Thymus (tissue), 11 donors: Measurements from ENCODE around the gene RASD1. TPM values are rescaled to one million over a fixed set of nuclear protein-coding genes. Genes with fewer than 3 reads are reported as not detected.

Experiments
- DNase-seq, 9 donors: peaks; one replicate each; pipeline ENCODE4 v3.0.0-alpha.2; 2013; ENCODE audit warnings: low spot score in 9 of 9, low read depth in 6 of 9, missing footprints in 1 of 9
- H3K27ac ChIP-seq, 2 donors: one replicate each; pipeline ENCODE4 v1.5.1; 2013; ENCODE audit warnings: control low read depth in 1 of 2, low read depth in 1 of 2, low read length in 1 of 2, mild to moderate bottlenecking in 1 of 2, moderate library complexity in 1 of 2
- H3K27me3 ChIP-seq, 2 donors: one replicate each; pipeline ENCODE4 v1.5.1; 2013; ENCODE audit warnings: low read length in 1 of 2; ENCODE audit not compliant: control insufficient read depth in 2 of 2, insufficient read depth in 1 of 2
- H3K36me3 ChIP-seq, 2 donors: one replicate each; pipeline ENCODE4 v1.5.1; 2013; ENCODE audit warnings: low read length in 1 of 2, mild to moderate bottlenecking in 1 of 2, moderate library complexity in 1 of 2; ENCODE audit not compliant: control insufficient read depth in 2 of 2, insufficient read depth in 2 of 2
- H3K4me1 ChIP-seq, 2 donors: one replicate each; pipeline ENCODE4 v1.5.1; 2013; ENCODE audit warnings: low read length in 2 of 2; ENCODE audit not compliant: control insufficient read depth in 2 of 2, insufficient read depth in 2 of 2
- H3K4me3 ChIP-seq, 2 donors: one replicate each; pipeline ENCODE4 v1.5.1; 2013; ENCODE audit warnings: low read length in 2 of 2, control low read depth in 1 of 2, mild to moderate bottlenecking in 1 of 2
- H3K9me3 ChIP-seq, 2 donors: one replicate each; pipeline ENCODE4 v1.5.1; 2013; ENCODE audit warnings: low read length in 1 of 2, mild to moderate bottlenecking in 1 of 2; ENCODE audit not compliant: control insufficient read depth in 2 of 2, insufficient read depth in 1 of 2
- WGBS: extraction: QIAGEN DNeasy Blood & Tissue Kit; methylation state at CpG from one replicate; pipeline ENCODE4 v1.1.7; 2013; 5-methylcytosine and 5-hydroxymethylcytosine counted together
- polyA plus RNA-seq: library from polyadenylated mRNA; stranded (reverse); fragments of 200-250 nt; gene quantifications from one replicate; pipeline ENCODE4 v1.2.3, GENCODE V29; 2013
- total RNA-seq: library from RNA; stranded (reverse); fragments of 120-200 nt; gene quantifications from one replicate; pipeline ENCODE4 v1.2.4, GENCODE V29; 2013
- donor health status: healthy.

Gene RASD1
- total and polyA plus RNA-seq, 2 donors = 12.1 to 13.0 TPM

DNA sequence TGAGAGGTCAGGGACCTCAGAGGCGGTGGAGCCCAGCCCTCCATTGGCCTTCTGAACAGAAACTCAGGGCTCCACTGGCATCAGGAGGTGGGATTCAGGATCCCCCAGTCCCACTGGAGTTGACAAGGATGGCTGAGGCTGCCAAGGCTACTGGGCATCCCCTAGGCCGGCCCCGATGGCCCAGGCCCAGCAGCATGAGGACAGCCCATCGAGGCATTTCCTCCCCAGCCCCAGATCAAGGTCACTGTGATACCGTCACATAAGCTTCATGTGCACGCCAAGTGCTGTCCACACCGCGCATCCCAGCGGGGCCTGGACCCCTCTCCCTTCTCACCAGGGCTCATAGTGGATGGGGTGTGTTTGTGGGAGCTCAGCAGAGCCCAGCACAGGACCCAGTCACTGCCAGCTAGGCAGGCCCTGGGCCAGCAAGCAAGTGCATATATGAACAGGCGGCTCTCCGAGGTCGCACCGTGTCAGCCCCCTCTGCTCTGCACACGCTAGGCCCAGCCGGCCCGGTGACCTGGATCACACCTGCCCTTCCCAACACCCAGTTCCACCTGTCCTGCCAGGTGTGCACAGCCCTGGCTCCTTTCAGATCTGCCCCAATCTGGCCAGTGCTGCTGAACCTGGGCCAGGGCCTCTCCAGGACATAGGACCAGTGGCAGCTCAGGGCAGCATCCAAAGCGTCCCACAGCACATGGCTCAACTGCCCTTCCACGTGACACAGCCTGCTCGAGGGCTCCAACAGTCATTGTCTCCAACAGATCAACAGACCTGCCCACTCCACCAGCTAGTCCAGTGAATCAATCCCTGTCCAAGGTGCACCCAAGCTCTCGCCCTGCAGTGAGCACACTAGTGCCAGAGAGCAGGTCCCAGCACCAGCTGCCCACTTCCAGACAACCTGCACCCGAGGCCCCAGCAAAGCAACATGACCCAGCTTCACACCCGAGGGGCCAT, 32.8 kb upstream of the RASD1 start:
- Histone ChIP-seq H3K4me3 (no peak overlapping the region), H3K4me1 (peaks cover 0 to 5% of the 10 kb centered on the region in 2 donors), H3K36me3 (no peaks in the 10 kb centered on the region), H3K9me3 (no peaks in the 10 kb centered on the region), H3K27ac (no peak overlapping the region), H3K27me3 (no peaks in the 10 kb centered on the region)
- no peak for DNase-seq
- 96% methylated on average over 22 of the region's 22 CpGs for WGBS

- H3K27me3 ChIP-seq = no peaks in the 10 kb centered on the region
- 96% methylated on average over 17 of the region's 17 CpGs for WGBS
These were observed 31.8 kb upstream of the RASD1 start for GRCh38 chr17:17527956-17528500.

GRCh38 chr17:17527534-17527933, 31.3 kb upstream of the RASD1 start:
- no peaks in the 10 kb centered on the region for H3K9me3 ChIP-seq
- 99% methylated on average over 11 of the region's 11 CpGs for WGBS
- no peaks in the 10 kb centered on the region for H3K36me3 ChIP-seq
- DNase-seq = no peak
- peaks cover 0 to 15% of the 10 kb centered on the region in 2 donors for H3K4me1 ChIP-seq
- H3K27me3 ChIP-seq = no peaks in the 10 kb centered on the region
- H3K4me3 ChIP-seq = no peak overlapping the region
- H3K27ac ChIP-seq = no peak overlapping the region

More at GRCh38 chr17:17527956-17528500, 31.8 kb upstream of the RASD1 start:
- peaks cover 0 to 10% of the 10 kb centered on the region in 2 donors for H3K4me1 ChIP-seq
- H3K4me3 ChIP-seq = no peak overlapping the region
- no peak for DNase-seq
- H3K27ac ChIP-seq = no peak overlapping the region
- H3K9me3 ChIP-seq = no peaks in the 10 kb centered on the region
- H3K36me3 ChIP-seq = no peaks in the 10 kb centered on the region

DNA sequence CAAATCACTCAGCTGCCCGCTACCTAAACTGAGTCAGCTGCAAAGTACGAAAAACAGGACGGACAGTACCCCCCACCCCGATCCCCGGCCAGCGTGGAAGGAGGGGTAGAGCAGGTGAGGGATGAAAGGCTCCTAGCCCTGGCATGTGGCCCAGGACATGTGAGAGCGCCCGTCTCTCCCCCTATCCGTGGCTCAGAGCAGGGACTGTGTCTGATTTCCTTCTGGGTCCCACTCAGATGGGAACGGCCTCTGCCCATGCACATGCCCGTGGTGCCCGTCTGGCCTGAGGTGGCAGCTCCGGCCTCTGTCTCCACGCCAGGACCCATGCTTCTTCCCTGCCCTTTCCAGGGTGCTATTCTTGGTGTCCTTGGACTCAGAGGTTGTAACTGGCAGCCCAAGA, 30.2 kb upstream of the RASD1 start:
- WGBS = 93% methylated on average over 14 of the region's 14 CpGs
- Histone ChIP-seq H3K27ac (no peak overlapping the region), H3K4me3 (no peak overlapping the region), H3K4me1 (peaks cover 0 to 24% of the 10 kb centered on the region in 2 donors), H3K36me3 (no peaks in the 10 kb centered on the region), H3K9me3 (no peaks in the 10 kb centered on the region), H3K27me3 (no peaks in the 10 kb centered on the region)
- DNase-seq = no peak

DNA sequence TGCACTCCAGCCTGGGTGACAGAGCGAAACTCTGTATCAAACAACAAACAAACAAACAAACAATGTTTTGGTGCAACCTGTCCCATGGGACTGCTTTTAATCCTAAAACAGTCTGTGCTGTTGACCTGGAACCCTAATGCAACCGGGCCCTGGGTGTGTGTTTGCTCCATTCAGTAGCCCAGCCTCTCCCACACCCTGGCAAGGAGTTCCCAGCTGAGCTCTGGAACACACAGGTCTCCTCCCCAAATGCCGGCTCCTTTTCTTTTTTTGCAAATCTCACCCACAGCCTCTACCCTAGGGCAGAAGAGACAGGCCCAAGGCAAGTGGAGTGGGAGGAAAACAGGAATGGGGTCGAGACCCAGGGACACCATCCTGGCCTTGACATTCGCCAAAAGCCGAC, 29.8 kb upstream of the RASD1 start:
- H3K36me3 ChIP-seq = no peaks in the 10 kb centered on the region
- 93% methylated on average over 6 of the region's 6 CpGs for WGBS
- no peaks in the 10 kb centered on the region for H3K9me3 ChIP-seq
- H3K27me3 ChIP-seq = no peaks in the 10 kb centered on the region
- no peak overlapping the region for H3K27ac ChIP-seq
- DNase-seq = no peak
- peaks cover 0 to 24% of the 10 kb centered on the region in 2 donors for H3K4me1 ChIP-seq
- no peak overlapping the region for H3K4me3 ChIP-seq

DNA sequence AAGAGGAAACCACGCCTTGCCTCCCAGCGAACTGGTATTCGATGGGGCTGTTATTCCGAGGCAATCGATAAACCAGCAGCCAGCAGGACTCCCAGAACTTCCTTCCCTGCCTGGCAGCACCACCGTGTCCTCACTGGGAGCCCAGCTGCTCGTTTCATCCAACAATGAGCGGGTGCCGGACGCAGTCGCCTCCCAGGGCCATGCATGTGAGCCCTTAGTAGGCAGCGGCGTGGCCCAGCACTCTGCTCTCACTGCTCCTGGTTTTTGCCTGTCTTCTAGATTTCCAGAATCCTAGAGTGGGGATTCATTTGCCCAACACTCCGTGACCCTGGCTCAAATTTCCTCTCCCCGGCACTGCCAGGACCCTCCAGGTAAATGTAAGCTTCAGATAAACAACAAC, 29.1 kb upstream of the RASD1 start:
- H3K27me3 ChIP-seq = no peaks in the 10 kb centered on the region
- DNase-seq = no peak
- WGBS = 81% methylated on average over 15 of the region's 15 CpGs
- H3K4me1 ChIP-seq = peaks cover 0 to 24% of the 10 kb centered on the region in 2 donors
- no peak overlapping the region for H3K27ac ChIP-seq
- H3K9me3 ChIP-seq = no peaks in the 10 kb centered on the region
- H3K36me3 ChIP-seq = no peaks in the 10 kb centered on the region
- no peak overlapping the region for H3K4me3 ChIP-seq

DNA sequence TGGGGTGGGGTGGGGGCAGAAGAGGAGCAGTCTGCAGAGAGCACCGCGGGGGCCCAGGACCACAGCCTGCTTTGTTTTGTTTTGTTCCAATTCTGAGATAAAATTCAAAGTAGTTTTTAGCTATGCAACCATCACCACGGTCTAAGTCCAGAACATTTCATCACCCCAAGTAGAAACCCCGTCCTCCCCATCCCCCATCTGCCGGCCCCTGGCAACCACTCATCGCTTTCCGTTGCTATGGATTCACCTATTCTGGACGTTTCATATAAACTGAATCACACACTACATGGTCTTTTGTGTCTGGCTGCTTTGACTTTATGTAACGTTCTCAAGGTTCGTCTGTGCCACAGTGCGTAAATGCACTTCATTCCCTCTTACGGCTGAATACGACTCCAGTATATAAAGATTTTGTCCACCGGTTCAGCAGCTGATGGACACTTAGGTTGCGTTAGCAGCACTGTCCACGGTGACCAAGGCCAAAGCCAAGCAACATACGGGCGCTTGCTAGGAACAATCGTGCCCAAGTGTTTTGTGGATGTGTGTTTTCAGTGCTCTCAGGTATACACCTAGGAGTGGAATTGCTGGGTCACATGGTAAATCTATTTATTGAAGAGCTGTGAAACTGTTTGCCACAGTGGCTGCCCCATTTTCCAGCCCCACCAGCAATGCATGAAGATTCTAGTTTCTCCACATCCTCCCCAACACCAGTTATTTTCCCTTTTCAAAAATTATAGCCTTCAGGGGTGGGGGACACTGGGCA, 27.7 kb upstream of the RASD1 start:
- no peaks in the 10 kb centered on the region for H3K9me3 ChIP-seq
- 90% methylated on average over 19 of the region's 19 CpGs for WGBS
- H3K27me3 ChIP-seq = no peaks in the 10 kb centered on the region
- H3K27ac ChIP-seq = no peak overlapping the region
- H3K4me1 ChIP-seq = peaks cover 0 to 24% of the 10 kb centered on the region in 2 donors
- no peak overlapping the region for H3K4me3 ChIP-seq
- DNase-seq = no peak
- no peaks in the 10 kb centered on the region for H3K36me3 ChIP-seq

DNA sequence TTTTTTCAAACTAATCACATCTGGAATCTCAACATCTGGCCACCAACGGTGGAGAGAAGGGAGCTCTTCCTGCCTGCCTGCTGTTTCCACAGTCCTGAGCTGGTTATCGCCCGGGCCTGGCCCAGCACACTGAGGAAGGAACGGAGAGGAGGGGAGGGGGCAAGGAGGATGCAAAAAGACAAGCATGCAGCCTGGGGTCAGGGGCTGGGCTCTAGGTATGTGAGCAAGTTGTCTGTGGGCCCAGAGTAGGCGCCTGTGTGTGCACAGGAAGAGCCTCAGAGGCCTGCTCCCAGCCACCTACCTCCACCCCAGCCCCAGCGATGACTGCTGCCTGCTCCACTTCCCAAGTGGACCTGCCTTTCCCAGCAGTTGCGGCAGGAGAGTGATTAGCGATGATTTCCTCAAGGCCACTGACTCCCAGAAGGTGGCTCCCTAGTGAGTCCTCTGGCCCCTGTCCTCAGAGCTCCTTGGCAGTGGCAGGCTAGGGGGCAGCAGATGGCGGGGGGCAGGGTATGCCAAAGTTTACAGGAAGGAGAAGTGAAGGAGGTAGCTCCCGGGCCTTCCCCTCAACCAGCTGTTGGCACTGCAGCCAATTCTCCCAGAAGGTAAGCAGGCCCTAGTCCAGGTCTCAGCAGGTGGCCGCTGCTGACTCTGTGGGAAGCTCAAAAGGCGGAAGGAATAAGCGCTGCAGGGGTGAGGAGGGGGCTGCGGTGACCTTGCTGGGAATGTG, 27.0 kb upstream of the RASD1 start:
- Histone ChIP-seq H3K9me3 (no peaks in the 10 kb centered on the region), H3K27ac (peak overlapping the region in 1 of 2 donors; percentile 24), H3K4me1 (peaks cover 0 to 24% of the 10 kb centered on the region in 2 donors), H3K36me3 (no peaks in the 10 kb centered on the region), H3K4me3 (no peak overlapping the region), H3K27me3 (no peaks in the 10 kb centered on the region)
- DNase-seq = peak in 1 of 9 donors; percentile 12
- WGBS = 55% methylated on average over 14 of the region's 14 CpGs
